Suprapubic skin (tissue), 4 donors: ENCODE measurements around the gene SMCO2.

ENCODE experiments used
- CTCF ChIP-seq, 2 donors: fragments of 200-600 bp in 1 of 2; fragments of 450-650 bp in 1 of 2; sonication (generic) in 1 of 2; IDR thresholded peaks; one replicate each; pipeline ENCODE4 v1.5.1; 2016 to 2019; ENCODE audit warnings: antibody characterized with exemption in 2 of 2, mild to moderate bottlenecking in 1 of 2, moderate library complexity in 1 of 2
- POLR2A ChIP-seq, 2 donors: fragments of 450-650 bp; IDR thresholded peaks; one replicate each; pipeline ENCODE4 v1.6.1; 2017; ENCODE audit warnings: antibody characterized with exemption in 2 of 2, mild to moderate bottlenecking in 2 of 2, moderate library complexity in 2 of 2
- POLR2AphosphoS5 ChIP-seq, 3 donors: sonication (generic); formaldehyde crosslinking; IDR thresholded peaks; one replicate each; pipeline ENCODE4 v1.6.1; 2017; ENCODE audit warnings: antibody characterized with exemption in 3 of 3

- no peak for TF ChIP-seq CTCF (IDR thresholded peaks at IDR 0.05)
- TF ChIP-seq POLR2AphosphoS5 (IDR thresholded peaks at IDR 0.05), result no peak
- TF ChIP-seq POLR2A (IDR thresholded peaks at IDR 0.05), result no peak
Observed at GRCh38 chr12:27462851-27463250, 16.3 kb downstream of the SMCO2 start.
